ENCODE measurements around the gene SPOCK3.
"Not testable (repeated sequence)": the region's sequence is repeated elsewhere in the genome, so short reads cannot be mapped to it uniquely, and the experiment has no call there.

Gene SPOCK3

GRCh38 chr4:167234316-167234881 lies at the start of gene SPOCK3:
SPOCK3 (minus strand) TSS chr4:167234494.
- no peak for DNase-seq

- no peak for DNase-seq
Observed at GRCh38 chr4:167282171-167282864, 48.0 kb upstream of the SPOCK3 start.

GRCh38 chr4:167281545-167281944 lies 47.3 kb upstream of the SPOCK3 start:
- not testable (repeated sequence) for DNase-seq

GRCh38 chr4:167274351-167274750 lies 40.1 kb upstream of the SPOCK3 start:
- no peak for DNase-seq

- DNase-seq = no peak
Observed at GRCh38 chr4:167265231-167265630, 30.9 kb upstream of the SPOCK3 start.

GRCh38 chr4:167248271-167248670 lies 14.0 kb upstream of the SPOCK3 start:
- no peak for DNase-seq

GRCh38 chr4:167239627-167240026 lies 5.3 kb upstream of the SPOCK3 start:
- DNase-seq = no peak

GRCh38 chr4:167238226-167238625 lies 3.9 kb upstream of the SPOCK3 start:
- DNase-seq = no peak

GRCh38 chr4:167233685-167234315 lies 494 bp downstream of the SPOCK3 start:
- DNase-seq = no peak

GRCh38 chr4:167232805-167233684 lies 1.2 kb downstream of the SPOCK3 start:
- no peak for DNase-seq

- DNase-seq = no peak
Observed at GRCh38 chr4:167230744-167231143, 3.5 kb downstream of the SPOCK3 start.

GRCh38 chr4:167222099-167222498 lies 12.2 kb downstream of the SPOCK3 start:
- DNase-seq = no peak

GRCh38 chr4:167221084-167221483 lies 13.2 kb downstream of the SPOCK3 start:
- no peak for DNase-seq

- no peak for DNase-seq
Observed at GRCh38 chr4:167218022-167218608, 16.2 kb downstream of the SPOCK3 start.

- no peak for DNase-seq
Observed at GRCh38 chr4:167216783-167217182, 17.5 kb downstream of the SPOCK3 start.

GRCh38 chr4:167210166-167210565 lies 24.1 kb downstream of the SPOCK3 start:
- DNase-seq = no peak

- no peak for DNase-seq
Observed at GRCh38 chr4:167196344-167197012, 37.8 kb downstream of the SPOCK3 start.

- no peak for DNase-seq
Observed at GRCh38 chr4:167190379-167190778, 43.9 kb downstream of the SPOCK3 start.

GRCh38 chr4:167185465-167185864 lies 48.8 kb downstream of the SPOCK3 start:
- no peak for DNase-seq

- DNase-seq = no peak
Observed at GRCh38 chr4:167183036-167183435, 51.3 kb downstream of the SPOCK3 start.

GRCh38 chr4:167177925-167178324 lies 56.4 kb downstream of the SPOCK3 start:
- no peak for DNase-seq

GRCh38 chr4:167176723-167177367 lies 57.4 kb downstream of the SPOCK3 start:
- DNase-seq = no peak

Measured in DMS 273 treated with DMSO at 0.1 percent for 48 hours (cell line).